HL-60 (cell line): ENCODE results near the gene TBC1D12.

ENCODE experiments used
- CTCF ChIP-seq: IDR thresholded peaks from one replicate; pipeline ENCODE4 v1.5.1; 2011; ENCODE audit warnings: low read length, control low read depth, inconsistent platforms; ENCODE audit not compliant: insufficient read depth
- GABPA ChIP-seq: IDR thresholded peaks from 2 replicates; pipeline ENCODE4 v1.6.1; 2012; ENCODE audit warnings: low read depth
- POLR2AphosphoS5 ChIP-seq: IDR thresholded peaks from 2 replicates; pipeline ENCODE4 v1.6.1; 2012; ENCODE audit warnings: low read depth
- SPI1 ChIP-seq: IDR thresholded peaks from 2 replicates; pipeline ENCODE4 v1.6.1; 2012; ENCODE audit warnings: low read depth, mild to moderate bottlenecking, borderline replicate concordance

GRCh38 chr10:94402843-94403379, 570 bp downstream of the TBC1D12 start:
- TF ChIP-seq CTCF = no peak
- TF ChIP-seq GABPA = no peak
- TF ChIP-seq SPI1 = no peak
- no peak for TF ChIP-seq POLR2AphosphoS5
